Muscle of back (tissue), 13 donors: ENCODE measurements around the gene PIWIL1. TPM values are rescaled to one million over a fixed set of nuclear protein-coding genes. Genes with fewer than 3 reads are reported as not detected.

ENCODE experiments used
- DNase-seq, 3 donors: peaks; one replicate each; pipeline versions ENCODE4 v3.0.0 to v3.0.0-alpha.2; 2013
- long read RNA-seq, 9 donors: transcript quantifications; one replicate each; lab custom pipeline, GENCODE V29; 2026
- polyA plus RNA-seq, 10 donors: library from polyadenylated mRNA; unstranded; fragments of 120-200 nt; gene quantifications; one replicate each; pipeline ENCODE4 v1.2.1, GENCODE V29; 2013; ENCODE audit not compliant: insufficient read length in 10 of 10

Gene PIWIL1
- under 1 TPM in 7 of 10 donors, not detected in 3; 0.03 to 0.52 (median 0.16) TPM for polyA plus RNA-seq
- long read RNA-seq, donor 1: 0 reads
- long read RNA-seq, donor 2: 0 reads
- long read RNA-seq, donor 3: 0 reads
- long read RNA-seq, donor 4: 0 reads
- long read RNA-seq, donor 5: 0 reads
- long read RNA-seq, donor 6: 0 reads
- long read RNA-seq, donor 7: 0 reads
- long read RNA-seq, donor 8: 0 reads
- long read RNA-seq, donor 9: 0 reads

GRCh38 chr12:130337488-130338303, at the start of gene PIWIL1:
TSS of gene PIWIL1 (plus strand) at chr12:130337887. CDS start at chr12:130342592, 4,705 bp downstream.
- no peak for DNase-seq

- DNase-seq: no peak
These were observed 49.5 kb upstream of the PIWIL1 start for GRCh38 chr12:130288206-130288605.

- DNase-seq: no peak
These were observed 49.0 kb upstream of the PIWIL1 start for GRCh38 chr12:130288691-130289090.

GRCh38 chr12:130290114-130290513, 47.6 kb upstream of the PIWIL1 start:
- DNase-seq: no peak

- DNase-seq: no peak
These were observed 39.2 kb upstream of the PIWIL1 start for GRCh38 chr12:130298322-130299021.

- no peak for DNase-seq
These were observed 38.1 kb upstream of the PIWIL1 start for GRCh38 chr12:130299574-130299973.

GRCh38 chr12:130300090-130300489, 37.6 kb upstream of the PIWIL1 start:
- no peak for DNase-seq

- DNase-seq: peak in 1 of 3 donors; percentile 54
These were observed 36.8 kb upstream of the PIWIL1 start for GRCh38 chr12:130300737-130301535.

- peak in 2 of 3 donors; percentile 53 to 67 for DNase-seq
These were observed 36.1 kb upstream of the PIWIL1 start for GRCh38 chr12:130301559-130301958.

GRCh38 chr12:130303781-130304180, 33.9 kb upstream of the PIWIL1 start:
- DNase-seq: no peak

- DNase-seq: no peak
These were observed 29.8 kb upstream of the PIWIL1 start for GRCh38 chr12:130307859-130308258.

- DNase-seq: no peak
These were observed 29.3 kb upstream of the PIWIL1 start for GRCh38 chr12:130308393-130308792.

- DNase-seq: no peak
These were observed 21.4 kb upstream of the PIWIL1 start for GRCh38 chr12:130316251-130316650.

- peak in 2 of 3 donors; percentile 32 to 66 for DNase-seq
These were observed 17.2 kb upstream of the PIWIL1 start for GRCh38 chr12:130320536-130320935.

GRCh38 chr12:130322263-130322662, 15.4 kb upstream of the PIWIL1 start:
- DNase-seq: no peak

- no peak for DNase-seq
These were observed 7.0 kb upstream of the PIWIL1 start for GRCh38 chr12:130330685-130331084.

- DNase-seq: no peak
These were observed 6.5 kb upstream of the PIWIL1 start for GRCh38 chr12:130331146-130331545.

- no peak for DNase-seq
These were observed 4.3 kb upstream of the PIWIL1 start for GRCh38 chr12:130333341-130333740.

- DNase-seq: no peak
These were observed 3.3 kb upstream of the PIWIL1 start for GRCh38 chr12:130334399-130334798.

- no peak for DNase-seq
These were observed 2.8 kb upstream of the PIWIL1 start for GRCh38 chr12:130334937-130335336.

GRCh38 chr12:130335517-130336392, 1.9 kb upstream of the PIWIL1 start:
- DNase-seq: peak; percentile 53 to 80 (median 75)
